ES-I3 (cell line): ENCODE measurements around the gene APOL6.

Experiments
- H3K36me3 ChIP-seq: 2 replicates; pipeline ENCODE4 v1.6.1; 2013; ENCODE audit warnings: mild to moderate bottlenecking, low read length, control low read depth, moderate library complexity; ENCODE audit not compliant: insufficient read depth
- H3K4me1 ChIP-seq: 2 replicates; pipeline ENCODE4 v1.6.1; 2013; ENCODE audit warnings: mild to moderate bottlenecking, control low read depth, low read length; ENCODE audit not compliant: insufficient read depth
- H3K9ac ChIP-seq: 2 replicates; pipeline ENCODE4 v1.6.1; 2013; ENCODE audit warnings: low read depth, mild to moderate bottlenecking, low read length, moderate library complexity
- H3K9me3 ChIP-seq: 2 replicates; pipeline ENCODE4 v1.6.1; 2013; ENCODE audit warnings: mild to moderate bottlenecking, low read length, moderate library complexity; ENCODE audit not compliant: control insufficient read depth, insufficient read depth

APOL6 gene, protein sequence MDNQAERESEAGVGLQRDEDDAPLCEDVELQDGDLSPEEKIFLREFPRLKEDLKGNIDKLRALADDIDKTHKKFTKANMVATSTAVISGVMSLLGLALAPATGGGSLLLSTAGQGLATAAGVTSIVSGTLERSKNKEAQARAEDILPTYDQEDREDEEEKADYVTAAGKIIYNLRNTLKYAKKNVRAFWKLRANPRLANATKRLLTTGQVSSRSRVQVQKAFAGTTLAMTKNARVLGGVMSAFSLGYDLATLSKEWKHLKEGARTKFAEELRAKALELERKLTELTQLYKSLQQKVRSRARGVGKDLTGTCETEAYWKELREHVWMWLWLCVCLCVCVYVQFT

DNA sequence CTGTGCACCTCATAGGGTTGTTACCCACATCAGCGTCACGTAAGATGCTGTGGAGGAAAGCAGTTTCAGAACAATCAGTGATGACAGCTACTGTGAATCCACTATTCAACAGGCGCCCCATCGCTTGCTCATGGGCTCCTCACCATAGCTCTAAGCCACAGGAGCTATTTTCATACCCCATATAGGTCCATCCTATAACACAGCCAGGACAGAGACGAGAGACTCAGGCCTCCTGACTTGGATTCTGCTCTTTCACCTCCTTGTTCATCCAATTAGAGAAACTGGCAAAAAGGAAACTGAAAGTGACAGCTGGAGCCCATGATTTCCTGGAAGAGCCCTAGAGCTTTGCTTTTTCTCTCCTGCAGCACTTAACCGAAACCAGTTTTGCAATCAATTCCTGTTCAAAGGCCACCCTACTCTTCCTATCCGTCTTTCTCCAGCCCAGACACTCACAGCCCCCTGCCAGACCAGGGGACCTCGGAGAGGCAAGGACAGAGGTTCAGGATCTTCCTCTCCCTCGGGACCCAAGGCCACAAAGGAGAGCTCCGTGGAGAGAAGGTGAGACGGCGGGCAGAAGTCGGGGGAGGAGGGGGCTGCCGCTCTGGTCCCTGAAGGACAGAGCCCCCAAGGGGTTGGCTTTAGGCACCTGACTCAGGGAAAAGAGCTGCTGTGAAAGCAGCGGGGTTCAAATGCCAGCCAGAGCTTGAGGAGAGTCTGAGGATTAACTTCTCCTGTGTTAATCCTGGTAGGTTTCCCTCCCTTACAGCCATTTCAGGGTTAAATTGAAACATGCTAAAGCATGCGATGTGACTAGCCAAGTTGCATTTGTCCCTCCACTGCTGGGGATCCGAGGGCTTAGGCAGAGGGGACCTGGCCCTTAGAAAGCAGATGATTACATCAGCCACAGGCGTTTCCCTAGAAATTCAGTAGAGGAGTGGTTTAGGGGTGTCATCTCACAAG, at the start of gene APOL6:
APOL6 (plus strand) TSS at position 381 of the 960 bp plus-strand sequence. CDS start 7,980 bp downstream, outside the sequence.
- Histone ChIP-seq H3K9ac (no peak within 1 kb of the TSS), H3K4me1 (0 out of 2 replicates have a peak, but pooled peaks cover 3% of the 10 kb centered on the region), H3K36me3 (no peaks in the 10 kb centered on the region), H3K9me3 (no peaks in the 10 kb centered on the region)

DNA sequence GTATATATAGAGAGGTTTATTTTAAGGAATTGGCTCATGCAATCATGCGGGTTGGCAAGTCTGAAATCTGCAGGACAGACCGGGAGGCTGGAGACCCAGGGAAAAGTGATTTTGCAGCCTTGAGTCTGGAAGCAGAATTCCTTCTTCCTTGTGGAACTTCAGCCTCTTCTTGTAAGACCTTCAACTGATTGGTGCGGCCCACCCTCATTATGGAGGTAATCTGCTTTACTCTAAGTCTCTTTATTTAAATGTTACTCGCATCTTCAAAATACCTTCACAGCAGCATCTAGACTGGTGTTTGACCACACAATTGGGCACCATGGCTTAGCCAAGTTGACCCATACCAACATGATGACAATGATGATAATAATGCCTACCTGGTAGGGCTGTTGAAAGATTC, 48.9 kb upstream of the APOL6 start:
- no peaks in the 10 kb centered on the region for H3K36me3 ChIP-seq
- no peaks in the 10 kb centered on the region; the same call in 1 of the 2 replicates for H3K9me3 ChIP-seq
- H3K4me1 ChIP-seq, result peaks cover 2% of the 10 kb centered on the region; the same call in 1 of the 2 replicates
- H3K9ac ChIP-seq, result no peak overlapping the region

GRCh38 chr22:35600476-35600875, 47.8 kb upstream of the APOL6 start:
- H3K9ac ChIP-seq, result no peak overlapping the region

GRCh38 chr22:35601013-35601580, 47.1 kb upstream of the APOL6 start:
- H3K4me1 ChIP-seq, result peaks cover 8% of the 10 kb centered on the region; the same call in 1 of the 2 replicates
- H3K9me3 ChIP-seq, result no peaks in the 10 kb centered on the region
- no peaks in the 10 kb centered on the region for H3K36me3 ChIP-seq
- no peak overlapping the region for H3K9ac ChIP-seq

More at GRCh38 chr22:35600476-35600875, 47.8 kb upstream of the APOL6 start:
- no peaks in the 10 kb centered on the region for H3K36me3 ChIP-seq
- H3K4me1 ChIP-seq, result peaks cover 8% of the 10 kb centered on the region; the same call in 1 of the 2 replicates
- no peaks in the 10 kb centered on the region for H3K9me3 ChIP-seq

DNA sequence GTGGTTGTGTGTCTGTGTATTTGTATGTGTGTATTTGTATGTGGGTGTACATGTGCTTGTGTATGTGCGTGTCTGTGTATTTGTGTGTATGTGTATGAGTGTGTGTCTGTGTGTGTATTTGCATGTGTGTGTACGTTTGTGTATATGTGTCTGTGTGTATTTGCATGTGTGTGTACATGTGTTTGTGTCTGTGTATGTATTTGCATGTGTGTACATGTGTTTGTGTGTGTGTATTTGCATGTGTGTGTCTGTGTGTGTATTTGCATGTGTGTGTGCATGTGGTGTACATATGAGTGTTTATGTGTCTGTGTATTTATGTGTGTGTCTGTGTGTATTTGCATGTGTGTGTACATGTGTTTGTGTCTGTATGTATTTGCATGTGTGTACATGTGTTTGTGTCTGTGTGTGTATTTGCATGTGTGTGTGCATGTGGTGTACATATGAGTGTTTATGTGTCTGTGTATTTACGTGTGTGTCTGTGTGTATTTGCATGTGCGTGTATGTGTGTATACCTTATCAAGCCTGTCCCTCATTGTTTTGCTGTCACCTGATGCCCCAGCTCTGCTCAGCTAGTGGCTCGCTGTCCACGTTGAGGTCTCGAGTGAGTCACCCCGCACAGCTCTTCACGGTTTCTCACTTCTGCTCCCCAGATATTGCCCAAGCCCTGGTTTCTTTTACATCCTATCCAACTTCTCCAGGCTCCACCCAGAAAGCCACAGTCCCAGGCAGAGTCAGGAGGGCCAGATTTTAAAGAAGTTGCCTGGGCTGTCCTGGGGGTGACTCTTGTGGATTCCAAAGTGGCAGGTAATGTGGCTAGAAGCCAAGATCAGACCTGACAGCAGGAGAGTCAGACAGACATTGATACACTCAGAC, 46.3 kb upstream of the APOL6 start:
- Histone ChIP-seq H3K9ac (no peak overlapping the region), H3K4me1 (peaks cover 8% of the 10 kb centered on the region; the same call in 1 of the 2 replicates)

GRCh38 chr22:35604621-35605368, 43.5 kb upstream of the APOL6 start:
- no peaks in the 10 kb centered on the region for H3K9me3 ChIP-seq
- no peak overlapping the region for H3K9ac ChIP-seq
- peaks cover 8% of the 10 kb centered on the region; the same call in 1 of the 2 replicates for H3K4me1 ChIP-seq
- H3K36me3 ChIP-seq, result no peaks in the 10 kb centered on the region

More for the DNA sequence above, 46.3 kb upstream of the APOL6 start:
- Histone ChIP-seq H3K36me3 (no peaks in the 10 kb centered on the region), H3K9me3 (no peaks in the 10 kb centered on the region)

GRCh38 chr22:35605369-35605680, 42.9 kb upstream of the APOL6 start:
- Histone ChIP-seq H3K4me1 (peaks cover 8% of the 10 kb centered on the region; the same call in 1 of the 2 replicates), H3K36me3 (no peaks in the 10 kb centered on the region), H3K9me3 (no peaks in the 10 kb centered on the region), H3K9ac (no peak overlapping the region)

DNA sequence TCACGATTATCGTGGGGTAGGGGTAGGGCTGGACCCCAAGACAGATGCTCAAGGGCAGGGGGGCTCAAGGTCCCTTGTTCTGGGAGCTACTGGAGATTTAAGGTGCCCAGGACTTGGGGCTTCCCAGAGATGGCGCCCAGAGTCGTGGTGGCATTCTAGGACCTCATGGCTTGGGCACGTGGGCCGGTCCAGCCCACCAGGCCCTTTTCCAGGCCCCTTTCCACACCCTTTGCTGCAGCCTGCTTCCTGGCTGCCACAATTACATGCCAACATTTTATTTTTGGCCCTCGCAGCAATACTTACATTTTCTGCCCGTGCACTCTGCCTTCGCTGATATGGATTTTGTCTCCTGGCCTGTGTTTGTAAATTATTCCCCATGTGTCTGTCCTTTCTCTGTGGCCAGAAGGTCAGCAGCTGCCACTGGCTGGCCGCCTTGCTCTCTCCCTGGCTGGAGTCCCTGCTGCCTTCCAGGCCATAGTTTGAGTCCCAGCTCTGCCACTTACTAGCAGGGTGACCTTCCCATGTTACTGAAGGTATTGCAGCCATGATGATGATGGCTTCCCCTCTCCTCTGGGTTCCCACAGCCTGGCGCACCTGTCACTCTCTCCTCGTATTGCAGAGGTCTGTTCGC, 42.3 kb upstream of the APOL6 start:
- H3K9ac ChIP-seq, result no peak overlapping the region
- H3K9me3 ChIP-seq, result no peaks in the 10 kb centered on the region
- H3K36me3 ChIP-seq, result no peaks in the 10 kb centered on the region
- peaks cover 8% of the 10 kb centered on the region; the same call in 1 of the 2 replicates for H3K4me1 ChIP-seq

- Histone ChIP-seq H3K36me3 (no peaks in the 10 kb centered on the region), H3K4me1 (peaks cover 8% of the 10 kb centered on the region; the same call in 1 of the 2 replicates), H3K9ac (no peak overlapping the region), H3K9me3 (no peaks in the 10 kb centered on the region)
Measured at GRCh38 chr22:35606916-35607315, 41.3 kb upstream of the APOL6 start.

GRCh38 chr22:35608088-35608487, 40.2 kb upstream of the APOL6 start:
- peaks cover 8% of the 10 kb centered on the region; the same call in 1 of the 2 replicates for H3K4me1 ChIP-seq
- no peak overlapping the region for H3K9ac ChIP-seq
- no peaks in the 10 kb centered on the region for H3K9me3 ChIP-seq
- H3K36me3 ChIP-seq, result no peaks in the 10 kb centered on the region

- Histone ChIP-seq H3K9me3 (no peaks in the 10 kb centered on the region), H3K36me3 (no peaks in the 10 kb centered on the region), H3K4me1 (peaks cover 7% of the 10 kb centered on the region; the same call in 1 of the 2 replicates), H3K9ac (no peak overlapping the region)
Measured at GRCh38 chr22:35609261-35609660, 39.0 kb upstream of the APOL6 start.

DNA sequence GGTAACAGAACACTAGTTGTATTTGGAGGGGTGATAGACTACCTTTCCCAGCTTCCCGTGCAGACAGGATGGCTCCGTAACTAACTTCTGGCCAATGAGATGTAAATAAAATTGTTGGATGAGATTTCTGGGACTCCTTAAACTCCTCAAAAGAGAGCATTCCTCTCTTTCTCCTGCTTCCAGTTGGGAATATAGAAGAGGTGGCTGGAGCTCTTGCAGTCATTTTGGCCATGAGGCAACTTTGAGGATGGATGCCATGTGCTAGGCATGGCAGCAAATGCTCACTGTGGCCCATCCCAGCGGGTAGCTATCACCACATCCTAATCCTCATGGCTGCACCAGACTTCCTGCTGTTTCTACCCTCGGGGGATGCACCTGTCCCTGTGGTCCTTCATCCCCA, 38.5 kb upstream of the APOL6 start:
- Histone ChIP-seq H3K9ac (no peak overlapping the region), H3K9me3 (no peaks in the 10 kb centered on the region), H3K36me3 (no peaks in the 10 kb centered on the region), H3K4me1 (peaks cover 2% of the 10 kb centered on the region; the same call in 1 of the 2 replicates)
